Neuronal stem cell (in vitro differentiated cells): ENCODE measurements around the gene CNN3.

Source experiments
- DNase-seq: peaks from one replicate; pipeline ENCODE4 v3.0.0-alpha.2; 2013; ENCODE audit warnings: low spot score
- H2AFZ ChIP-seq: one replicate; pipeline ENCODE4 v1.6.1; 2013; ENCODE audit warnings: mild to moderate bottlenecking, low read length, inconsistent platforms
- H2AK5ac ChIP-seq: 2 replicates; pipeline ENCODE4 v1.6.1; 2013; ENCODE audit warnings: low read depth, mild to moderate bottlenecking, inconsistent platforms, low read length, moderate library complexity, mixed read lengths
- H2BK120ac ChIP-seq: 2 replicates; pipeline ENCODE4 v1.6.1; 2013; ENCODE audit warnings: low read depth, mild to moderate bottlenecking, inconsistent platforms, low read length, moderate library complexity, mixed read lengths
- H2BK12ac ChIP-seq: one replicate; pipeline ENCODE4 v1.6.1; 2013; ENCODE audit warnings: low read length, inconsistent platforms
- H2BK15ac ChIP-seq: 2 replicates; pipeline ENCODE4 v1.6.1; 2013; ENCODE audit warnings: mild to moderate bottlenecking, low read length, inconsistent platforms, mixed read lengths
- H2BK5ac ChIP-seq: one replicate; pipeline ENCODE4 v1.6.1; 2013; ENCODE audit warnings: inconsistent platforms, mild to moderate bottlenecking, low read length, moderate library complexity
- H3K14ac ChIP-seq: one replicate; pipeline ENCODE4 v1.6.1; 2013; ENCODE audit warnings: low read length, inconsistent platforms
- H3K18ac ChIP-seq: 2 replicates; pipeline ENCODE4 v1.6.1; 2013; ENCODE audit warnings: low read length, inconsistent platforms
- H3K23ac ChIP-seq: 2 replicates; pipeline ENCODE4 v1.6.1; 2013; ENCODE audit warnings: low read depth, mild to moderate bottlenecking, mixed read lengths, low read length, inconsistent platforms; ENCODE audit not compliant: poor library complexity
- H3K27ac ChIP-seq: replicated peaks from 3 replicates; pipeline ENCODE4 v1.5.1; 2013; ENCODE audit warnings: low read length, inconsistent platforms
- H3K27me3 ChIP-seq, 3 experiments: 2 replicates each; pipeline ENCODE4 v1.6.1; 2013; ENCODE audit warnings: low read length in 3 of 3, mild to moderate bottlenecking in 2 of 3, inconsistent platforms in 1 of 3, low read depth in 1 of 3, mixed read lengths in 1 of 3, moderate library complexity in 1 of 3; ENCODE audit not compliant: control insufficient read depth in 3 of 3, insufficient read depth in 3 of 3
- H3K36me3 ChIP-seq, 2 donors: replicated peaks in 1 of 2; 2 replicates each; pipeline ENCODE4 v1.6.1; 2013; ENCODE audit warnings: low read length in 2 of 2; ENCODE audit not compliant: control insufficient read depth in 2 of 2, insufficient read depth in 2 of 2
- H3K4ac ChIP-seq: 2 replicates; pipeline ENCODE4 v1.6.1; 2013; ENCODE audit warnings: inconsistent platforms, mild to moderate bottlenecking, low read length, moderate library complexity
- H3K4me1 ChIP-seq, 2 donors: 1 replicate in 1 of 2; 2 replicates in 1 of 2; pipeline ENCODE4 v1.6.1; 2013; ENCODE audit warnings: low read length in 2 of 2, low read depth in 1 of 2; ENCODE audit not compliant: control insufficient read depth in 2 of 2, insufficient read depth in 1 of 2
- H3K4me2 ChIP-seq: one replicate; pipeline ENCODE4 v1.6.1; 2013; ENCODE audit warnings: mild to moderate bottlenecking, low read length, inconsistent platforms; ENCODE audit not compliant: insufficient read depth, poor library complexity, severe bottlenecking
- H3K4me3 ChIP-seq, 2 donors: 2 replicates each; pipeline ENCODE4 v1.5.1; 2013; ENCODE audit warnings: low read length in 2 of 2, mild to moderate bottlenecking in 2 of 2, inconsistent platforms in 1 of 2, moderate library complexity in 1 of 2
- H3K79me1 ChIP-seq: one replicate; pipeline ENCODE4 v1.6.1; 2013; ENCODE audit warnings: low read depth, mild to moderate bottlenecking, inconsistent platforms, low read length, moderate library complexity
- H3K9ac ChIP-seq: one replicate; pipeline ENCODE4 v1.6.1; 2013; ENCODE audit warnings: mild to moderate bottlenecking, low read depth, low read length, inconsistent platforms; ENCODE audit not compliant: poor library complexity
- H3K9me3 ChIP-seq, 2 donors: replicated peaks in 1 of 2; 2 replicates each; pipeline versions ENCODE3 to v1.6.1; 2013; ENCODE audit warnings: low read length in 2 of 2, mild to moderate bottlenecking in 2 of 2, inconsistent platforms in 1 of 2, low read depth in 1 of 2, mixed read lengths in 1 of 2, moderate library complexity in 1 of 2; ENCODE audit not compliant: control insufficient read depth in 2 of 2, insufficient read depth in 1 of 2
- H4K8ac ChIP-seq: one replicate; pipeline ENCODE4 v1.6.1; 2013; ENCODE audit warnings: low read depth, mild to moderate bottlenecking, inconsistent platforms, low read length, moderate library complexity
- H4K91ac ChIP-seq: one replicate; pipeline ENCODE4 v1.6.1; 2013; ENCODE audit warnings: low read length, low read depth, mild to moderate bottlenecking, inconsistent platforms; ENCODE audit not compliant: poor library complexity
- WGBS, 2 donors: extraction: QIAGEN DNeasy Blood & Tissue Kit; methylation state at CpG; one replicate each; pipeline ENCODE4 v1.1.7; 2013; ENCODE audit warnings: missing lambda C conversion rate in 2 of 2, mixed read lengths in 1 of 2; ENCODE audit not compliant: insufficient read length in 2 of 2, insufficient replicate concordance in 1 of 2; ENCODE audit errors: extremely low coverage in 2 of 2; 5-methylcytosine and 5-hydroxymethylcytosine counted together

CNN3 gene

DNA sequence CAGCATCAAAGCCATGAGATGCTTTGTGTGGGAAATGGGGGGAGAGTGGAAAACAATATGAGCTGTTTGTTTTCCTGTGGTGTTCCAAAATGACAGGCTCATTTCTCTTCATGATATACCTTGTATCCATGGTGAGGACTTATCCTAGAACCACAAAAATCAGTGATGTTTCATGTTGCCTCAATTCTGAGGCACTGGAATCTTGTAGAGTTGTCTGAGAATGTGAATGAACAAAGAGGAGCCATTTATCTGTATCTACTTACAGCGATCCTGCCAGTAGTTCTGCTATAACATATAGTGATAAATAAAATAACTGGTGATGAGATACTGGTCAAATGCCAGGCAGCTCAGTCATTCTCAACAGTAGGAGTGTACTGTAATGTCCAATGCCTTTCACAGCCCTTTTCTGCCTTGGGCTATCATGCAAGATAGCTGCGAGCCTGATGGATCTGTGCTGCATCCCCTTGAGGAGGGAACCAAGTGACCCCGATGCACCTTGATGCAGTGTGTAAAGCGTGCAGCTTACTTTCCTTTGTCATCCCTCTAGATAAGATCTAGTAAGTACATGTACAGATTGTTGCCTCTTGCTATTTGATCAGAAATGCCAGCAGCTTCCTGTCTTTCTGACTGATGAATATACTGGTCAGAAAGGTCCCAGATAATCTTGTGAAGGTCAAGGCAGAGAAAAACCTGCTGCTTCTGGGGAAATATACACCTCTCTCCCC is 54.0 kb downstream of the CNN3 start:
- whole genome bisulfite sequencing, 2 donors = no CpG with 5 or more reads among the region's 4 CpGs
- Histone ChIP-seq H3K79me1 (no peaks in the 10 kb centered on the region), H3K27ac (no peak overlapping the region), H3K36me3 (no peaks in the 10 kb centered on the region), H3K23ac (no peak overlapping the region), H3K27me3 (no peaks in the 10 kb centered on the region), H3K9ac (no peak overlapping the region), H2BK5ac (no peak overlapping the region), H2BK12ac (no peak overlapping the region), H2AK5ac (no peak overlapping the region), H3K9me3 (no peaks in the 10 kb centered on the region), H3K18ac (no peak overlapping the region), H3K4me3 (no peak overlapping the region), H3K4me2 (no peak overlapping the region), H2BK120ac (no peak overlapping the region), H4K91ac (no peak overlapping the region), H2BK15ac (no peak overlapping the region), H4K8ac (no peak overlapping the region), H3K4me1 (peaks cover 3 to 18% of the 10 kb centered on the region in 2 donors), H2AFZ (peak overlapping the region; percentile 6), H3K14ac (no peak overlapping the region), H3K4ac (no peak overlapping the region)
- no peak for DNase-seq

DNA sequence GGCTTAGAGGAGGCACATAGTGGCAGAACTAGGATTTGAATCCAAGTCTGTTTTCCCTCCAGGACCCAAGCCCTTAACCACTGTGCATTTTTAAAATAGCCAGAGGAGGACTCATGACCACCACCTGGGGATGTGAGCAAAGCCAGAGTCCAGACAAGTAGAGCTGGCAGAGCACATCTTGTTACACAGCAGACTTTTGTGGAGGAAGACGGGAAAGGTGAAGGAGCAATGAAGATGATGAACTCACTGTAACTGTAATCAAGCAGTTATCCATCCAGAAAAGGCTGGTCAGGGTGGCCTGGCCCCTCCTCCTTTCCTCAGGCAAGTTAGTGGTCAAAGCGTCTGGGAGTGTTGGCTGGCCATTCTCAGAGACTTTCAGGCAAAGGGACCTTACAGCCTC is 55.9 kb downstream of the CNN3 start:
- no peak overlapping the region for H2BK5ac ChIP-seq
- H2BK12ac ChIP-seq = no peak overlapping the region
- H3K9ac ChIP-seq = no peak overlapping the region
- no peak overlapping the region for H3K4me3 ChIP-seq
- H2AK5ac ChIP-seq = no peak overlapping the region
- H3K4me2 ChIP-seq = no peak overlapping the region
- no peak overlapping the region for H2AFZ ChIP-seq
- no peak overlapping the region for H2BK15ac ChIP-seq
- no peak overlapping the region for H3K14ac ChIP-seq
- WGBS, 2 donors = no CpG with 5 or more reads among the region's 2 CpGs
- no peak overlapping the region for H3K18ac ChIP-seq
- no peaks in the 10 kb centered on the region for H3K27me3 ChIP-seq
- H3K23ac ChIP-seq = no peak overlapping the region
- no peak overlapping the region for H3K4ac ChIP-seq
- H3K9me3 ChIP-seq = no peaks in the 10 kb centered on the region
- no peak overlapping the region for H4K91ac ChIP-seq
- no peak for DNase-seq
- no peak overlapping the region for H3K27ac ChIP-seq
- H2BK120ac ChIP-seq = no peak overlapping the region
- H3K4me1 ChIP-seq = peaks cover 7 to 28% of the 10 kb centered on the region in 2 donors
- H3K79me1 ChIP-seq = no peaks in the 10 kb centered on the region
- no peak overlapping the region for H4K8ac ChIP-seq
- no peaks in the 10 kb centered on the region for H3K36me3 ChIP-seq

DNA sequence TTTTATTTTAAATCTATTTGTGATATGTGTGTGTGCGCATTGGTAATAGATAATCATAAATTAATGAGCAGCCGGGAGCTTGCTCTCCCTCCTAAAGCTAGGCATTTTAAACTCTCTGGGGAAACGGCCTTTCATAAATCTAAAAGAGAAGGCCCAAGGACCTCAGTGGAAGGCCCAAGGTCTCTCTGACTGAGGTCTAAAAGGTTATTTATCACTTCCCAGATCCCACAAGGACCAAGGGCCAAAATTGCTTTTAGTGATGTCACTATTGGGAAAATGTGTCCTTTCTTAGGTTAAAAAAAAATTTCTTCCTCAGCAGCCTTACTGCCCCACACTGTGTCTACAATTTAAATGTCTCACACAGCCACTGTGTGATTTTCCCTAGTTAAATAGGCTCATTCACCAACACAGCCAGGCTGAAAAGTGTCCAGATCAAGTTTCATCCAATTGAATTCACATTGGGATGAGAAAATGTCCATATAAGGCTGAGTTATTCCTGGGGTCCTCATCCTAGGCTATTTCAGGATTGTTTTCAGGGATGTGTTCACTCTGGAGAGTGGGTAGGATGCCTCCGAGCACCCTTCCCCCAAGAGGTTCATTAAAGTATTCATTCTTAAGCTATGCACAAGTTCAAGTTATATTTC is 60.6 kb downstream of the CNN3 start:
- H4K8ac ChIP-seq = no peak overlapping the region
- no peaks in the 10 kb centered on the region for H3K36me3 ChIP-seq
- H2AK5ac ChIP-seq = no peak overlapping the region
- H3K14ac ChIP-seq = no peak overlapping the region
- no peaks in the 10 kb centered on the region for H3K79me1 ChIP-seq
- H3K9ac ChIP-seq = no peak overlapping the region
- no peaks in the 10 kb centered on the region for H3K9me3 ChIP-seq
- no peak overlapping the region for H3K18ac ChIP-seq
- no peak overlapping the region for H2BK15ac ChIP-seq
- WGBS, 2 donors = no CpG with 5 or more reads among the region's 4 CpGs
- H3K27ac ChIP-seq = peak overlapping the region; percentile 26
- H2BK12ac ChIP-seq = no peak overlapping the region
- peak overlapping the region; percentile 1 for H2AFZ ChIP-seq
- no peak overlapping the region for H3K23ac ChIP-seq
- H3K27me3 ChIP-seq = no peaks in the 10 kb centered on the region
- H3K4me3 ChIP-seq = no peak overlapping the region
- DNase-seq = no peak
- no peak overlapping the region for H3K4ac ChIP-seq
- H3K4me2 ChIP-seq = no peak overlapping the region
- H2BK5ac ChIP-seq = no peak overlapping the region
- H4K91ac ChIP-seq = no peak overlapping the region
- H2BK120ac ChIP-seq = no peak overlapping the region
- H3K4me1 ChIP-seq = peaks cover 22 to 43% of the 10 kb centered on the region in 2 donors

GRCh38 chr1:94865360-94865759 is 61.5 kb downstream of the CNN3 start:
- DNase-seq = no peak
- no peak overlapping the region for H4K8ac ChIP-seq
- H3K9ac ChIP-seq = no peak overlapping the region
- H3K4me1 ChIP-seq = peaks cover 22 to 43% of the 10 kb centered on the region in 2 donors
- no peak overlapping the region for H3K23ac ChIP-seq
- H3K27me3 ChIP-seq = no peaks in the 10 kb centered on the region
- H3K79me1 ChIP-seq = no peaks in the 10 kb centered on the region
- H3K14ac ChIP-seq = no peak overlapping the region
- no peak overlapping the region for H2AFZ ChIP-seq
- no peak overlapping the region for H3K4me2 ChIP-seq
- no peak overlapping the region for H3K4me3 ChIP-seq
- no peak overlapping the region for H2BK12ac ChIP-seq
- H3K9me3 ChIP-seq = no peaks in the 10 kb centered on the region
- no peak overlapping the region for H2AK5ac ChIP-seq
- H3K27ac ChIP-seq = peak overlapping the region; percentile 10
- no peak overlapping the region for H2BK15ac ChIP-seq
- no peak overlapping the region for H2BK120ac ChIP-seq
- H3K4ac ChIP-seq = no peak overlapping the region
- no peak overlapping the region for H4K91ac ChIP-seq
- H2BK5ac ChIP-seq = no peak overlapping the region
- H3K18ac ChIP-seq = no peak overlapping the region
- H3K36me3 ChIP-seq = no peaks in the 10 kb centered on the region
- 100% methylated on average over 1 of the region's 4 CpGs; no CpG with 5 or more reads in 1 of the 2 donors for WGBS, 2 donors
